Measurements from ENCODE around the gene CAMK2D. TPM values are rescaled to one million over a fixed set of nuclear protein-coding genes. Genes with fewer than 3 reads are reported as not detected.
A peak's percentile ranks its signal among the peaks of the same experiment; 100 is the strongest.

Gene CAMK2D
- total and polyA plus RNA-seq, 7 donors: 24.3 to 78.1 (median 54.0) TPM

DNA sequence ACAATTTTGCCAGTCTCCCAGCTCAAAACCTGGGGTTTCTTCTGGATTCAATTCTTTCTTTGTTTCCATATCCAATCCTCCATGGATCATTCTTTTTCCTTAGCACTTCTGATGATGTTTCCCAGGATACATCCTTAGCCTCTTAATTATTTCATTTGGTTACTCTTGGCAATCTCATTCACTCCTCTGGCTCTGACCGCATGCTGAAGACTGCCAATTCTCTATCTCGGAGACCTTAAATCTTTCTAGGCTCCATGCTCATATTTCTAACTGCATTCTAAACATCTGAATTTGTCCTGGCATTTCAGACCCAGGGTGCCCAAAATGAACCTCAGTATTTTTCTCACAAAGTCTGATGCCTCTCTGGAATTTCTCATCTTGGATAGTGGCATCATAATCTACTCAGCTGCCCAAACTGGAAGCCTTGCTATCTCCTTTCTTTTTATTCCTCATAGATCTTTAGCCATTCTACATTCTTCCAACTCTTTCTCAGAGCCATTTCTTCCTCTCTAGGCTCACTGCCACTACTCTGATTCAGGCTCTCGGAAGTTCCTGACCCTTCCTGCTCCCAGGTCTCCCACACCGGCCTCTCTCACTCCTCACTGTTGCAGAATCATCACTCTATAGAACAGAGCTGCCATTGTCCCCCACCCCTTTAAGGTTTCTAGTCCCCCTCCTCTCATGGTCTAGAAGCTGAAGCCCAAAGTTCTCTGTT, 290.2 kb downstream of the CAMK2D start:
- Histone ChIP-seq H3K4me3 (no peak overlapping the region), H3K27me3 (no peaks in the 10 kb centered on the region), H3K9me3 (no peaks in the 10 kb centered on the region), H3K36me3 (no peaks in the 10 kb centered on the region), H3K4me1 (peaks cover 0 to 75% (median 58%) of the 10 kb centered on the region in 4 donors), H3K27ac (peak overlapping the region in 3 of 4 donors; percentile 80 to 84 (median 84))
- TF ChIP-seq POLR2AphosphoS5 (IDR thresholded peaks at IDR 0.05): no peak
- no peak for TF ChIP-seq EP300 (IDR thresholded peaks at IDR 0.05)
- TF ChIP-seq, protein P1, sequence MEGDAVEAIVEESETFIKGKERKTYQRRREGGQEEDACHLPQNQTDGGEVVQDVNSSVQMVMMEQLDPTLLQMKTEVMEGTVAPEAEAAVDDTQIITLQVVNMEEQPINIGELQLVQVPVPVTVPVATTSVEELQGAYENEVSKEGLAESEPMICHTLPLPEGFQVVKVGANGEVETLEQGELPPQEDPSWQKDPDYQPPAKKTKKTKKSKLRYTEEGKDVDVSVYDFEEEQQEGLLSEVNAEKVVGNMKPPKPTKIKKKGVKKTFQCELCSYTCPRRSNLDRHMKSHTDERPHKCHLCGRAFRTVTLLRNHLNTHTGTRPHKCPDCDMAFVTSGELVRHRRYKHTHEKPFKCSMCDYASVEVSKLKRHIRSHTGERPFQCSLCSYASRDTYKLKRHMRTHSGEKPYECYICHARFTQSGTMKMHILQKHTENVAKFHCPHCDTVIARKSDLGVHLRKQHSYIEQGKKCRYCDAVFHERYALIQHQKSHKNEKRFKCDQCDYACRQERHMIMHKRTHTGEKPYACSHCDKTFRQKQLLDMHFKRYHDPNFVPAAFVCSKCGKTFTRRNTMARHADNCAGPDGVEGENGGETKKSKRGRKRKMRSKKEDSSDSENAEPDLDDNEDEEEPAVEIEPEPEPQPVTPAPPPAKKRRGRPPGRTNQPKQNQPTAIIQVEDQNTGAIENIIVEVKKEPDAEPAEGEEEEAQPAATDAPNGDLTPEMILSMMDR (IDR thresholded peaks at IDR 0.05): no peak
- no peak for TF ChIP-seq POLR2A (IDR thresholded peaks at IDR 0.05)
- no peak for DNase-seq
- intact Hi-C loops (cut with DNase I): no loop called here
- 87 to 95% methylated on average over 4 of the region's 4 CpGs for WGBS, 2 donors

DNA sequence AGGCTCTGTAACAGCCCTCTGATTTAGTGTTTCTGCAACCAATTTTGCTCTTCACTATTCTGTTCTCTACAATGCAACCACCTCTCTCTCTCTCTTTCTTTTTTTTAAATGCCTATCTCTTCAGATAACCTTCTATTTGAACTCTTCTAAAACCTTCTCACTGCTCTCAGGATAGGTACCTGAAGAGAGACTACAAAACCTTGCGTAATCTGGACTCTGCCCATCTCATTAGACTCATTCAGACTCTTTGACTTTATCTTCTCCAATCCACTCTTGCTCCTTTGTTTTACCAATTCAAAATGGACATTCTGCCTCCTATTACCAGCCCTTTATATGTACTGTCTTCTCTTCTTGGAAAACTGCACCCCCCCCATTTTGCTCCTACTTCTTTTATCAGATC, 291.6 kb downstream of the CAMK2D start:
- intact Hi-C loops (cut with DNase I): loop anchor here (2.0 kb wide), 1 partner anchor 21 kb away; no protein-coding TSS in a partner anchor
- H3K27me3 ChIP-seq: no peaks in the 10 kb centered on the region
- peaks cover 0 to 76% (median 58%) of the 10 kb centered on the region in 4 donors for H3K4me1 ChIP-seq
- peak overlapping the region; percentile 80 to 89 (median 84) for H3K27ac ChIP-seq
- peaks cover 0 to 6% (median 0%) of the 10 kb centered on the region in 4 donors for H3K36me3 ChIP-seq
- 95 to 100% methylated on average over 1 of the region's 1 CpG for WGBS, 2 donors
- no peak for DNase-seq
- H3K4me3 ChIP-seq: no peak overlapping the region
- TF ChIP-seq POLR2A (IDR thresholded peaks at IDR 0.05): no peak
- TF ChIP-seq, protein P1 (IDR thresholded peaks at IDR 0.05): no peak
- TF ChIP-seq EP300 (IDR thresholded peaks at IDR 0.05): no peak
- no peak for TF ChIP-seq POLR2AphosphoS5 (IDR thresholded peaks at IDR 0.05)
- no peaks in the 10 kb centered on the region for H3K9me3 ChIP-seq

DNA sequence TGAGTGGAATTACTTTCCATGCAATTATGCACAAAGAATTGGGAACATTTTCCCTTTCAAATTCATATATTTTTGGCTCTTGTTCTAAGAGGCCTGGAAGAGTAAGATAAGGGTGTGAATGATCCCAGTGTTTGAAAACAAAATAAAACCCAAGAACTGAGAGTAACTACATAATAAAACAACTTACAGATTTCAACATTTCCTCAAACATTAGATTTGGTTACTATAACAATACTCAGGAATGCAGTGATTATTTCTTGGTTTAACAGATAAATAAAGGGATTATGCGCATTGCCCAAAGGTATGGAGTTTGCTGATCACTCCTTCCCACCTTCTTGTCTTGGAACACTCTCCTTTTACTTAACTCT, 292.5 kb downstream of the CAMK2D start:
- intact Hi-C loops (cut with DNase I): loop anchor here (2.0 kb wide), 1 partner anchor 20 kb away; no protein-coding TSS in a partner anchor

DNA sequence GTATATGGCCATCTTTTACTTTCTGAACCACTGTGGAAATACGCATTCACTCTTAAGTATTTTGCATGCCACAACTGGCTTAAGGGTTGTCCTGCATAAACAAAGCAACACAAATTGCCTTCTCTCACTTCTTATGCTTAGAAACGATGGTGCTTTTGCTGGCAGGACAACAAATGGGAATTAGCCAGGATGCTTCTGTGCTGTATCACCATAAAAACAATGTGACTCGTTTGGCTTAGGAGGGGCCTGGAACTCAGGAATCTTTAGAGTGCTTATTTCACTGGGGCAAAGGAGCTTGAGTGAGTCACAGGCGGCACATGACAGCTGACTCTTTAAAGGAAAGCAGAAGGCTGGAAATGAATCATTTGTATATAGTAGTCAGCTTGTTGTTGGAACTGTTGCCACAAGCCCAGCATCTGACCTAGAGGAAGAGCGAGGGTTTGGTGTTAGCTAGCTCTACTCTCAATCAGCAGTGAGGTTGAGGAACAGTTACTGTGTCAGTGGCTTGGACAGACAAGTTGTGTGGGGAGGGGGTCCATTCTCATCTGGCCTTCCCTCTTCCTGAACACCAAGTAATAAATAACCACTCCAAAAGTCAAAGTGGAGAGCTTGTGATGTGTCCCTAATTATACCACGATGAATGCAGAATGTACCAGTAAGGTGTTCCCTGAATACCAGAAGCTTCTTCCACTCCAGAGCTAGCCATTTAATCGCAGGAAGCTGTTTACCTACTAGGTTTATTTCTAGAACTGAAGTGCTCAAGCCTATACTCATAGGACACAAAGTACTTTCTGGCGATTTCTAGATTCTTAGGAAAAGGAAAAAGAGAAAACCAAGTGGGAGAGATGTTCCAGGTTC, 293.1 kb downstream of the CAMK2D start:
- peaks cover 0 to 16% (median 0%) of the 10 kb centered on the region in 4 donors for H3K36me3 ChIP-seq
- 68 to 71% methylated on average over 8 of the region's 8 CpGs for WGBS, 2 donors
- H3K4me3 ChIP-seq: peak overlapping the region in 2 of 4 donors; percentile 4 to 29
- peak; percentile 95 for DNase-seq
- no peaks in the 10 kb centered on the region for H3K27me3 ChIP-seq
- H3K9me3 ChIP-seq: no peaks in the 10 kb centered on the region
- peaks cover 0 to 67% (median 55%) of the 10 kb centered on the region in 4 donors for H3K4me1 ChIP-seq
- peak overlapping the region; percentile 80 to 89 (median 84) for H3K27ac ChIP-seq
- intact Hi-C loops (cut with DNase I): loop anchor here (2.0 kb wide), 1 partner anchor 20 kb away; no protein-coding TSS in a partner anchor
- TF ChIP-seq, protein P1 (IDR thresholded peaks at IDR 0.05): no peak
- peak; percentile 88 to 95 (median 94) for TF ChIP-seq POLR2AphosphoS5 (IDR thresholded peaks at IDR 0.05)
- TF ChIP-seq EP300 (IDR thresholded peaks at IDR 0.05): peak; percentile 73 to 92 (median 88)
- TF ChIP-seq POLR2A (IDR thresholded peaks at IDR 0.05): no peak

More for the DNA sequence above, 292.5 kb downstream of the CAMK2D start:
- WGBS, 2 donors: 94 to 98% methylated on average over 1 of the region's 1 CpG
- Histone ChIP-seq H3K27ac (peak overlapping the region; percentile 80 to 89 (median 84)), H3K4me1 (peaks cover 0 to 73% (median 57%) of the 10 kb centered on the region in 4 donors), H3K4me3 (no peak overlapping the region), H3K36me3 (peaks cover 0 to 15% (median 0%) of the 10 kb centered on the region in 4 donors), H3K27me3 (no peaks in the 10 kb centered on the region), H3K9me3 (no peaks in the 10 kb centered on the region)
- DNase-seq: no peak
- TF ChIP-seq, protein P1 (IDR thresholded peaks at IDR 0.05): no peak
- TF ChIP-seq EP300 (IDR thresholded peaks at IDR 0.05) (no peak), POLR2AphosphoS5 (IDR thresholded peaks at IDR 0.05) (no peak), POLR2A (IDR thresholded peaks at IDR 0.05) (no peak)

All from sigmoid colon (tissue), 7 donors.